Muscle layer of duodenum (tissue), 2 donors: ENCODE results near the gene KIR2DL4.
"Not testable (repeated sequence)": the region's sequence is repeated elsewhere in the genome, so short reads cannot be mapped to it uniquely, and the experiment has no call there.

Source experiments
- H3K27ac ChIP-seq: one replicate; pipeline ENCODE4 v1.7.0; 2013; ENCODE audit warnings: mild to moderate bottlenecking, low read length
- H3K27me3 ChIP-seq: one replicate; pipeline ENCODE4 v1.7.0; 2013; ENCODE audit warnings: low read depth, mild to moderate bottlenecking, control low read depth, low read length
- H3K36me3 ChIP-seq, 2 donors: one replicate each; pipeline ENCODE4 v1.7.0; 2013; ENCODE audit warnings: low read length in 2 of 2, control low read depth in 1 of 2, mild to moderate bottlenecking in 1 of 2; ENCODE audit not compliant: insufficient read depth in 2 of 2, control insufficient read depth in 1 of 2
- H3K4me1 ChIP-seq, 2 donors: one replicate each; pipeline ENCODE4 v1.7.0; 2013; ENCODE audit warnings: low read length in 2 of 2, mild to moderate bottlenecking in 2 of 2, control low read depth in 1 of 2, moderate library complexity in 1 of 2; ENCODE audit not compliant: insufficient read depth in 2 of 2, control insufficient read depth in 1 of 2
- H3K4me3 ChIP-seq, 2 donors: one replicate each; pipeline ENCODE4 v1.7.0; 2013; ENCODE audit warnings: low read length in 2 of 2, low read depth in 1 of 2, mild to moderate bottlenecking in 1 of 2
- H3K9me3 ChIP-seq, 2 donors: one replicate each; pipeline ENCODE4 v1.7.0; 2013; ENCODE audit warnings: low read length in 2 of 2, control low read depth in 1 of 2, mild to moderate bottlenecking in 1 of 2; ENCODE audit not compliant: control insufficient read depth in 1 of 2
- donor health status: healthy.

The KIR2DL4 gene

DNA sequence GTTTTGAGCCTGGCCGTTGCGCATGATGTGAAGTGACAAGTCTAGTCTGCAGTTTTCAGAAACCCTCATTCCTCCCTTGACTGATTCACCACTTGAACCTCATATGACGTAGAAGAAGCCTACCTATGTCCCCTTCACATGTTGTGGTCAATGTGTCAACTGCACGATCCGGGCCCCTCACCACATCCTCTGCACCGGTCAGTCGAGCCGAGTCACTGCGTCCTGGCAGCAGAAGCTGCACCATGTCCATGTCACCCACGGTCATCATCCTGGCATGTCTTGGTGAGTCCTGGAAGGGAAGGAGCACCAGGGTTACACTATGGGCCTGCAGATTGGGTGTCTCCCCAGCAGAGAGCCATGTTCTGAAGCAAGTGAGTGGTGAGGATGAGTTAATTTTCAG is at the start of gene KIR2DL4:
TSS of gene KIR2DL4 (plus strand) at position 201 of the 400 bp plus-strand sequence. CDS start at position 243, 42 bp downstream.
- Histone ChIP-seq H3K27ac (no peak within 1 kb of the TSS), H3K36me3 (no peaks in the 10 kb centered on the region), H3K9me3 (no peaks in the 10 kb centered on the region), H3K4me3 (no peak within 1 kb of the TSS), H3K27me3 (no peaks in the 10 kb centered on the region), H3K4me1 (no peaks in the 10 kb centered on the region)

DNA sequence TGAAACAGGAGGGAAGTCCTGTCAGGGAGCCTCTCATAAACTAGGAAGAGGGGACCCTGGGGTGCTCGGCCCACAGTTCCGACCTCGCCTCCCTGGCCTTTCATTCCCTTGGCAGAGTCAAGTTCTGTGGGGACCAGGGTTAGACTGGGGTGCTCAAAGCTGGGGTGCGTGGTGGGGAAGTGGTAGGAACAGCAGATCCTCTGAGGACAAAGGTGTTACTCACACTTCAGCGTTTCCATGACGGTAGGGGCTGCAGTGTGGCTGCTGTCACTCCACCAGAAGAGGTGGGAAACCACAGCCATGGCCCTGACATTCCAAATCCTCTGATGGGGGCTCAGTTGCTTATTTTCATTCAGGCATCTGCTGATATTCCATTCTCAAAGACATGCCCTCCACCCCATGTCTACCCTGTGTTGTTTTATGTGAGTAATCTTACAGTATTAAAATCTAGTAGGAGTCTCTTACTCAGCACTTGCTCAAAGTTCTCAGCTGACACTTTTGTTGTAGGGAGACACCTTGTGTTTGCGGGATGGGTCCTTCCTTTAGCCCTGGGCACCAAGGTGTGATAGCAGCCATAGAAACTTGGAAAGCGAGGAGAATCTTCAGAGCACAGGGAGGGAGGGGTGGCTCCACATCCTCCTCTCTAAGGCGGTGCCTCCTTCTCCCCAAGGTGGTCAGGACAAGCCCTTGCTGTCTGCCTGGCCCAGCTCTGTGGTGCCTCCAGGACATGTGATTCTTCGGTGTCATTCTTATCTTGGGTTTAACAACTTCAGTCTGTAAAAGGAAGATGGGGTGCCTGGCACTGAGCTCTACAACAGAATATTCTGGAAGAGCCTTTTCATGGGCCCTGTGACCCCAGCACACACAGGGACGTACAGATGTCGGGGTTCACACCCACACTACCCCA is 47.0 kb upstream of the KIR2DL4 start:
- not testable (repeated sequence) for H3K9me3 ChIP-seq, H3K27ac ChIP-seq, H3K36me3 ChIP-seq, H3K4me1 ChIP-seq, H3K4me3 ChIP-seq, H3K27me3 ChIP-seq

DNA sequence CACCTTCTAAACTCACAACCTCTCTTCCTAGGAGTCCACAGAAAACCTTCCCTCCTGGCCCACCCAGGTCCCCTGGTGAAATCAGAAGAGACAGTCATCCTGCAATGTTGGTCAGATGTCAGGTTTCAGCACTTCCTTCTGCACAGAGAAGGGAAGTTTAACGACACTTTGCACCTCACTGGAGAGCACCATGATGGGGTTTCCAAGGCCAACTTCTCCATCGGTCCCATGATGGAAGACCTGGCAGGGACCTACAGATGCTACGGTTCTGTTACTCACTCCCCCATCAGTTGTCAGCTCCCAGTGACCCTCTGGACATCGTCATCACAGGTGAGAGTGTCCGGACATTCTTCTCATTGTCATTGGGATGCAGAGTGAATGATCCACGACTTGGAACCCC is 44.8 kb upstream of the KIR2DL4 start:
- not testable (repeated sequence) for H3K36me3 ChIP-seq

DNA sequence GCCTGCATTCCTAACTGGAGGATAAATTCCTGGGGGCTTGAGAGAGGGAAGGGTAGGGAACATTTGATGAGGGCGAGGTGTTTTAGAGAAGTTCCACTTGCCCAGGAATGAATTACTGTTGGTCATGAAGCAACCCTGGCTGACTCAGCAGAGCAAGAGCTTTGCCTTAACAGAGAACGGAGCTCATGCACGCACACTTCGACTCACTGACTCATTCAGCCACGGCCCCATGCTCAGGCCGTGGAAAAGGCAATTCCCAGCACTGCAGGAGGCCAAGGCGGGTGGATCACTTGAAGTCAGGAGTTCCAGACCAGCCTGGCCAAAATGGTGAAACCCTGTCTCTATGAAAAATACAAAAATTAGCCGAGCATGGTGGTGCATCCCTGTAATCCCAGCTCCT is 39.2 kb upstream of the KIR2DL4 start:
- not testable (repeated sequence) for H3K36me3 ChIP-seq, H3K27ac ChIP-seq, H3K4me3 ChIP-seq, H3K27me3 ChIP-seq, H3K4me1 ChIP-seq, H3K9me3 ChIP-seq

More for the DNA sequence above, 44.8 kb upstream of the KIR2DL4 start:
- not testable (repeated sequence) for H3K4me1 ChIP-seq, H3K27me3 ChIP-seq, H3K27ac ChIP-seq, H3K9me3 ChIP-seq, H3K4me3 ChIP-seq

DNA sequence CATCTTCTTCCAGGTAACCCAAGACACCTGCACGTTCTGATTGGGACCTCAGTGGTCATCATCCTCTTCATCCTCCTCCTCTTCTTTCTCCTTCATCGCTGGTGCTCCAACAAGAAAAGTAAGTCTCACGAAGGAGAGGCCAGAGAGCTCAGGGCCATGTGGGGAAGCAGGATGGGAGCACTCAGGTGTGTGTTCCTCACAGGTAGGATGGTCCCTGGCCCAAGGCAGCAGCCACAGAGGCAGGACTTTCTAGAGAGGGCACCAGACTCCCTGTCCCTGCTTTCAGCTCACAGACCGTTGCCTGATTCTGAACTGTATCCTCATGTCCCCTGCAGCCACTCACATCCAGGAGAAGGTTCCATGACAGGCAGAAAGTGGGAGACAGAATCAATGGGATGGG is 36.9 kb upstream of the KIR2DL4 start:
- H3K27me3 ChIP-seq, H3K4me3 ChIP-seq, H3K27ac ChIP-seq, H3K36me3 ChIP-seq, H3K9me3 ChIP-seq, H3K4me1 ChIP-seq: not testable (repeated sequence)

DNA sequence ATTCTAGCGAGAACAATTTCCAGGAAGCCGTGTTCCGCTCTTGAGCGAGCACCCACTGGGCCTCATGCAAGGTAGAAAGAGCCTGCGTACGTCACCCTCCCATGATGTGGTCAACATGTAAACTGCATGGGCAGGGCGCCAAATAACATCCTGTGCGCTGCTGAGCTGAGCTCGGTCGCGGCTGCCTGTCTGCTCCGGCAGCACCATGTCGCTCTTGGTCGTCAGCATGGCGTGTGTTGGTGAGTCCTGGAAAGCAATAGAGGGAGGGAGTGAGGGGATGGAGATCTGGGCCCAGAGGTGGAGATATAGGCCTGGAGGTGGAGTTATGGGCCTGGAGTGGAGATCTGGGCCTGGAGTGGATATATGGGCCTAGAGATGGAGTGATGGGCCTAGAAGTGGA is 33.8 kb upstream of the KIR2DL4 start, which contains the start of gene KIR2DL1:
TSS of gene KIR2DL1 (plus strand) at position 148 of the 400 bp plus-strand sequence. CDS start at position 206, 58 bp downstream.
- H3K9me3 ChIP-seq, H3K27me3 ChIP-seq, H3K27ac ChIP-seq, H3K4me3 ChIP-seq, H3K36me3 ChIP-seq, H3K4me1 ChIP-seq: not testable (repeated sequence)

DNA sequence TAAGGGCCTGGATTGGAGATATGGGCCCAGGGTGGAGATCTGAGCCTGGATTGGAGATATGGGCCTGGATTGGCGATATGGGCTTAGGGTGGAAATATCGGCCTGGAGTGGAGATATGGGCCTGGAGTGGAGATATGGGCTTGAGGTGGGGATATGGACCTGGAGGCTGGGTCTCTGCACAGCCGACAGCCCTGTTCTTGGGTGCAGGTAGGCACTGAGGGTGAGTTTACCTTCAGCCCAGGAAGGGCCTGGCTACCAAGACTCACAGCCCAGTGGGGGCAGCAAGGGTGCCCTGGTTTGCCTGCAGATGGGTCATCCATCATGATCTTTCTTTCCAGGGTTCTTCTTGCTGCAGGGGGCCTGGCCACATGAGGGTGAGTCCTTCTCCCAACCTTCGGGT is 32.9 kb upstream of the KIR2DL4 start:
- H3K4me3 ChIP-seq, H3K4me1 ChIP-seq: not testable (repeated sequence)

DNA sequence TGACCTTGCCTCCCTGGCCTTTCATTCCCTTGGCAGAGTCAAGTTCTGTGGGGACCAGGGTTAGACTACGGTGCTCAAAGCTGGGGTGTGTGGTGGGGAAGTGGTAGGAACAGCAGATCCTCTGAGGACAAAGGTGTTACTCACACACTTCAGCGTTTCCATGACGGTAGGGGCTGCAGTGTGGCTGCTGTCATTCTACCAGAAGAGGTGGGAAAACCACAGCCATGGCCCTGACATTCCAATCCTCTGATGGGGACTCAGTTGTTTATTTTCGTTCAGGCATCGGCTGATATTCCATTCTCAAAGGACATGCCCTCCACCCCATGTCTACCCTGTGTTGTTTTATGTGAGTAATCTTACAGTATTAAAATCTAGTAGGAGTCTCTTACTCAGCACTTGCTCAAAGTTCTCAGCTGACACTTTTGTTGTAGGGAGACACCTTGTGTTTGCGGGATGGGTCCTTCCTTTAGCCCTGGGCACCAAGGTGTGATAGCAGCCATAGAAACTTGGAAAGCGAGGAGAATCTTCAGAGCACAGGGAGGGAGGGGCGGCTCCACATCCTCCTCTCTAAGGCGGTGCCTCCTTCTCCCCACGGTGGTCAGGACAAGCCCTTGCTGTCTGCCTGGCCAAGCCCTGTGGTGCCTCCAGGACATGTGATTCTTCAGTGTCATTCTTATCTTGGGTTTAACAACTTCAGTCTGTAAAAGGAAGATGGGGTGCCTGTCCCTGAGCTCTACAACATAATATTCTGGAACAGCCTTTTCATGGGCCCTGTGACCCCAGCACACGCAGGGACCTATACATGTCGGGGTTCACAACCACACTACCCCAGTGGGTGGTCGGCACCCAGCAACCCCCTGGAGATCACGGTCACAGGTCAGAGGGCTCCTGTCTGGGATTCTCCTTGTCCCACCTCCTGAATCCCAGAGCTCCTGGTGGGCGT is 32.1 kb upstream of the KIR2DL4 start:
- not testable (repeated sequence) for H3K27ac ChIP-seq, H3K4me1 ChIP-seq, H3K36me3 ChIP-seq, H3K9me3 ChIP-seq, H3K27me3 ChIP-seq, H3K4me3 ChIP-seq

More for the DNA sequence above, 32.9 kb upstream of the KIR2DL4 start:
- H3K36me3 ChIP-seq, H3K27me3 ChIP-seq, H3K27ac ChIP-seq, H3K9me3 ChIP-seq: not testable (repeated sequence)

DNA sequence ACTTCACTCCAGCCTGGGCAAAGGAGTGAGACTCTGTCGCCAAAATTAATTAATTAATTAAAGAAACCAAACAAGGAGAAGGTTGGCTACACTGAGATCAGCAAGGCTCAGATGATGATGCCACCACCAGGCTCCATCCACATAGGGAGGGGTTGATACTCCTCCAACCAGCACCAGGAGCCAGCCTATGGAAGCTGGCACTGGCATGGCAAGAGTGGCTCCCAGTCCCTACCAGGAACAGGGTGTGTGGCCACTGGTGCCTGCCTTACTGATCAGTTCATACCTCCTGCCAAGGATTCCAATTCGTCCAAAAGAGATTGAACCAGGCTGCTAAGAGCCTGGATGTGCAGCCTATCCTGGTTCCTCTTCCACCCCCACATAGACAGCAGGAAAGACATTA is 30.7 kb upstream of the KIR2DL4 start:
- H3K27ac ChIP-seq, H3K4me1 ChIP-seq, H3K27me3 ChIP-seq, H3K4me3 ChIP-seq, H3K9me3 ChIP-seq, H3K36me3 ChIP-seq: not testable (repeated sequence)

DNA sequence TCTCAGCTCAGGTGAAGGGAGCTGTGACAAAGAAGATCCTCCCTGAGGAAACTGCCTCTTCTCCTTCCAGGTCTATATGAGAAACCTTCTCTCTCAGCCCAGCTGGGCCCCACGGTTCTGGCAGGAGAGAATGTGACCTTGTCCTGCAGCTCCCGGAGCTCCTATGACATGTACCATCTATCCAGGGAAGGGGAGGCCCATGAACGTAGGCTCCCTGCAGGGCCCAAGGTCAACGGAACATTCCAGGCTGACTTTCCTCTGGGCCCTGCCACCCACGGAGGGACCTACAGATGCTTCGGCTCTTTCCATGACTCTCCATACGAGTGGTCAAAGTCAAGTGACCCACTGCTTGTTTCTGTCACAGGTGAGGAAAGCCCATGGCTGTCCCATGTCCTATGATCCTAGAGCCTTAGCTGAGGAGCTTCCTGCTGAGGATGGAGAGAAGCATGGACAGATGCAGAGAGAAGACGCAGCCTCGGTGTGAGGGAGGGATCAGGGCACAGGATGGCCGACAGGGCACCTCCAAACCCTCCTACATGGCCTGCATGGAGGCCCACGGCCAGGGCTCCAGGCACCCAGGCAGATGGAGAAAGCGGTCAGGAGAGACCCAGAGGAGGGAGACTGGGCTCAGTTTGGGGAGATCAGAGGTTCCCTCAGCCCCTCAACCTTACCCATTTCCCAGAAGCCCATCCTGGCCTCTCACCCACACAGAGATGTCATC is 28.2 kb upstream of the KIR2DL4 start:
- not testable (repeated sequence) for H3K27ac ChIP-seq, H3K4me3 ChIP-seq, H3K27me3 ChIP-seq, H3K4me1 ChIP-seq, H3K36me3 ChIP-seq, H3K9me3 ChIP-seq

DNA sequence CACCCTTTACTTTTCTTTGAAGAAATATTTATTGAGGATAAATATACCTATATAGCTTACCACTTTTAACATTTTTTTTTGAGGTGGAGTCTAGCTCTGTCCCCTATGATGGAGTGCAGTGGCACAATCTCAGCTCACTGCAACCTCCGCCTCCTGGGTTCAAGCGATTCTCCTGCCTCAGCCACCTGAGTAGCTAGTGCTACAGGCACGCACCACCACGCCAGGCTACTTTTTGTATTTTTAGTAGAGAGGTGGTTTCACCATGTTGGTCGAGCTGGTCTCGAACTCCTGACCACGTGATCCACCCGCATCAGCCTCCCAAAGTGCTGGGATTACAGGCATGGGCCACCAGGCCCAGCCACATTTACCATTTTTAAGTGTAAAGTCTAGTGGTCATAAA is 27.6 kb upstream of the KIR2DL4 start:
- H3K27me3 ChIP-seq, H3K27ac ChIP-seq, H3K4me3 ChIP-seq, H3K4me1 ChIP-seq, H3K36me3 ChIP-seq, H3K9me3 ChIP-seq: not testable (repeated sequence)
